NCI-H748 (cell line): ENCODE results near the gene TMEM18.

Experiments
- DNase-seq: peaks from one replicate; lab custom pipeline; 2025; ENCODE audit not compliant: unreplicated experiment; lab: John Stamatoyannopoulos, UW

The TMEM18 gene

DNA sequence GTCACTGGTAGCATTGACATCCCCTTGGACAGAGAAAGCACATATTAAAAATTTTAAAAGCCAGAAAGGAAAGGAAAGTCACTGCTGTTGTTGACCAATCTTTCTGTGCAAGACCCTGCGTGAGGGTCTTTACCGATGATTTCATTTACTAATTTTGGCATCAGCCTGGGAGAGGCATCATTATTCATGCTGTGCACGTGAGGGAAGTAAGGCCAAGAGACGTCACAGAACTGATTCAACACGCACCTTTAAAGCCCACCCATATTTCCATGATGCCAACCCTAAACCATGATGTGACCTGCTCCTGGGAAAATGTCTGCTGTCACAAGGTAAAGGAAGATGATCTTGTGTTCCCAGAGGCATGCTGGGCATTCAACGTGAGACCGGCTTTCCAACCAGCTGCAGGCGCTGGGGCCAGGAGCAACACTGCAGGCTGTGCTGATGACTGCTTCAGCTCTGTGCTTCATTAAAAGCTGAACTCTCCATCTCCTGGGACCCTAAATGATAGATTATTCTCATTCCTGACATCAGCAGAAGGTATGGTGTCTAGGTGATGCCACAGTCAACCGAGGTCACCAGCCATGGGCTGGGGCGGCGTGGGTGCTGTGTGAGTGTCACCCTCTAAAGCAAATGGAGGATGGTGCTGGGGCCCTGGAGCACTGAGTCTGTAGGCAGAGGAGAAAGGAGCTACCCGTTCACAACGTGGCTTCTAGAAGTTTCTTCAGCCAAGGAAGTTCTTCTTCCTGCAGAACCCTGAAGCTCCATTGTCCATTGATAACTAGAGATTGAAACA, 53.9 kb downstream of the TMEM18 start:
- no peak for DNase-seq

DNA sequence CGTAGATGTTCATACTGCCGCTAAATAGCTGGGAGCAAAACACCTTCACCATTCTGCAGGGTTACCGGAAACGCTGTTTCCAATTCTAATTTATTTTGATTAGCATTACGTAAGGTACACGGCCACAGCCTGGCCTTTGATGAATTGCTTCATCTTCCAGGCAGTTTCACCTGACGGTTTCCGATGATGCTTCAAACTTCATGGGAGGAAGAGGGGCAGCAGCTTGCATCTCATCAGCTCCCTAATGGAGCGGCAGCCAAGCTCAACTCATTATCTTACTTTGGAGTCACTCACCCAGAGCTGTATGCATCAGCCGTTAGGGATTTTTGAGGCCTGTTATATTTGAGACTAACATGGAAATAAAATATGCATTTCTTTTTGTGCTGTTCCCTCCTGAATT, 54.8 kb downstream of the TMEM18 start:
- DNase-seq, result no peak

GRCh38 chr2:621303-622099, 55.7 kb downstream of the TMEM18 start:
- no peak for DNase-seq

- DNase-seq, result no peak
These were observed 56.5 kb downstream of the TMEM18 start for GRCh38 chr2:620471-621302.

DNA sequence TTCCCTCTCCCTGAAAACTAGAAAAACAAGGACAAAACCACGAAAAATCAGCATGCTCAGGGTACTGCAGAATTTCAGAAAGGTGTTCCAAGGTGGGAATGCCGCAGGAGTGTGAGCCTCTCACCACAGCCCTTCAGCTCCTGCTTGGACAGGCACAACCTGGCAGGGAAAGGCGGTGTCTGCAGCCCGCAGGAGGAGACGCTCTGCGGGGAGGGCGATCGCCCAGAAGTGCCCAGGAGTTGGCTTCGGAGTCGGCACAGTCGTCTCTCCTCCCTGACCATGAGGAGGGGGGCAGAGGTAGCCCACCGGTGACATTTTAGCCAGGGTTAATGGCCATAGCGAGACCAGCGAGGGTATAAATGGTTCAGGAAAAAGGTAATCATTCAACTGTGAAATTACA, 57.2 kb downstream of the TMEM18 start:
- no peak for DNase-seq

DNA sequence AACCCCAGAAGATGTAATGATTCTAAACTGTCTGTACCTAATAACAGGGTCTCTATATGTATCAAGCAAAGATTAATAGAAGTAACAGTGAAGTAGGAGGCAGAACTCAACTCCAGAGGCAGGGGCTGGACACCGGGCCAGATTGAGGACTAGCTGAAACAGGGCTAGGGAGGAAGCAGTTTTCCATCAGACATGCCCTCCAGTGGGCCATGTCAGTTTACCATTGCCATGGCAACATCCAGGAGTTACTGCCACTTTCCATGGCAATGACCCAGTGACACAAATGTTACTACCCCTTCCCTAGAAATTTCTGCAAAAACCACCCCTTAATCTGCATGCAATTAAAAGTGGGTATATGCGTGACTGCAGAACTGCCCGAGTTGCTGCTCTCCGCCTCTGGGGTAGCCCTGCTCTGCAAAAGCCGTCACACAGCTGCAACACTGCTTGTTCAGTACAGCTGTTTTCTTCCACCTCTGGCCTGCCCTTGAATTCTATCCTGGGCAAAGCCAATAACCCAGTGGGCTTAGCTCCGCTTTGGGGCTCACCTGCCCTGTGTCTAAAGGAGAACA, 58.7 kb downstream of the TMEM18 start:
- DNase-seq, result no peak

DNA sequence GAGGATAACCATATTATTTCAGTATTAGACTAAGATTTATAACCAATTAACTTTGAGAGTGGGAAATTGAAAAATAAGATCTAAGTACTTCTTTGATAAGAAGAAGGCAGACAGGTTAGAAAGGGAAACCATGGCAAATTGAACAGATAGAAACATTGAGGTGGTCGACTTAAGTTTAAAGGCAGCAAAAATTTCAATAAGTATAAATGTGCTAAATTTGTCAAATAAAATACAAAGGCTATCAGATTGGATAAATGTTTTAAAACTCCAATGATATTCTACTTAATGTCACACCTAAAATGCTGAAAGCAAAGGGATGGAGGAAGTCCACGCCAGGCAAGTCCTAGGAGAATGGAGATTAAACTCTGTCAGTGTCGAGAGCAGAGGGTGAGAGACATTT, 59.2 kb downstream of the TMEM18 start:
- DNase-seq, result no peak
